GM18868 (cell line): ENCODE results near the gene PERCC1.

Source experiments
- ATAC-seq: cut with Tn5 transposase; IDR thresholded peaks from one replicate; pipeline ENCODE4 v1.9.1; 2021; ENCODE audit warnings: mild to moderate bottlenecking, moderate library complexity; ENCODE audit not compliant: unreplicated experiment

PERCC1 gene

DNA sequence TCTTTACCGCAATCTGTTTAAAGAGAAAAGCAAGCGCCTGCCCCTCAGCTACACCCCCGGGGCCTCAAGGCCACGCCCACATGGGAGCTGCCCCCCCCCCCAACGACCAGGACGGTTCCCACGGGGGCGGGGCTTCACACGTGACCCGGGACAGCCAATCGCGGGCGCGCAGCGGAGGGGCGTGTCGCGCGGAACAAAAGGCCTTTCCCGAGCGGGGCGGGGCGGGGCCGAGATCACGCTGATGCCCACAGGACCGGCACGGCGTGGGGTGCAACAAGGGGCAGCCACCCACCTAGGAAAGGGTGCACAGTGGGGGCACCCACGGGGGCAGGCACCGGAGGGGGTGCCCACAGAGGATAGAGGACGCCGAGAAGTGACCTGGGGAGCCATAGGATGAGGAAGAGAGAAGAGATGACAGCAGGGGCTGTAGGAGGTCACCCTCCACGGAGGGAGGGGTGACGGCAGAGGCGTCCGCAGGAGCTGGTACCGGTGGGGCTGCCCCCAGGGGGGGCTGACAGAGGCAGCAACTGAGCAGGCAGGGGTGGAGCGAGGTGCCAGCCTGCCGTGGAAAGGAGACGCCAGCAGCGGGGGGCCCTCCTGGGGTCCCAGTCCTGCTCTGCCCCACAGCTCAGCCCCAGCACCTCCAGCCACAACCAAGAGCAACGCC lies 22.6 kb upstream of the PERCC1 start:
- peak; percentile 74 for ATAC-seq

DNA sequence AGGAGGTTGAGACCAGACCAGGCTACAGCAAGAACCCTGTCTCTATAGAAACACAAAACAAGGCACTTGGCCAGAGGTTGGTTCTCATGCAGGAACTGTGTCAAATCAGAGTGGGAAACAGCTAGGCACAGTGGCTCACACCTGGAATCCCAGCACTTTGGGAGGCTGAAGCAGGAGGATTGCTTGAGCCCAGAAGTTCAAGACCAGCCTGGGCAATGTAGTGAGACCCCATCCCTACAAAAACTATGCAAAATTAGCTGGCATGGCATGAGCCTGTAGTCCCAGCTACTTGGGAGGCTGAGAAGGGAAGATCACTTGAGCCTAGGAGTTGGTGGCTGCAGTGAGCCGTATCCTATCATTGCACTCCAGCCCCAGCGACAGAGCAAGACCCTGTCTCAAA lies 18.0 kb upstream of the PERCC1 start:
- ATAC-seq, result no peak

DNA sequence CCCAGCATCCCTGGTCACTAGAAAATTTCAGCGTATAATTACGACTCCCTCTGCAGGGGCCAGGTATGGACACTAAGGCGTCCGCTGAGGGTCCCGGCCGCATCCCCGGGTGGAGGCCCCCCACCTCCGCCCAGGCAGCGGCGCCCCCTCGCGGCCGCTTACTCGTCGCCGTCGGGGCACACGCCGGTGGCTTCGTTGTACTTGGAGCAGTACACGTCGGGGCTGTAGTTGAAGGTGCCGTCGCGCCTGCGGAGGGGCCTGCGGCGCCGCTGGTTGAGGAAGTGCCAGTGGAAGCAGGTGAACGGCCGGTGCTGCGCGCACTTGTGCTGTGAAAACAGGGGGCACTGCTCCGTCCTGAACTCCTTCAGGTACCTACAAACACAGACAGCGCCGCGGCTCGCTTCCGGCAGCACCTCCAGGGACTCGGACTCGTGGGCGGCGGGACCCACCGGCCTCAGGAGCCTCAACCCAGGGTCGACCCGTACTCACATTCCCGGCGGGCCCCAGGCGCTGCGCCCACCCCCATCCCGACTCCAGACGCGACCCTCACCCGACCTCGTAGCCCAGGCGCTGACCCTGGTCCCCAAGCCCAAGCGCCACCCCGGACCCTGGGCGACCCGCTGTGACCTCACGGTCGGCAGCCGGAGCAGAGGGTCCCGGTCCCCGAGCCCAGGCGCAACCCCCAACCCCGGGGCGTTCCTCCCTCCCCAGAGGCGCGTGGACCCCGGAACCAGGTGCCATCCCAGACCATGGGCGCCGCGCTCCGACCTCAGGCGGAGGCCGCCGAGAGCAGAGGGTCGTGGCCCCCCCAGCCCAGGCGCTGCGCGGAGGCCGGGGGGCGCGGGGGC lies 17.0 kb upstream of the PERCC1 start:
- no peak for ATAC-seq

DNA sequence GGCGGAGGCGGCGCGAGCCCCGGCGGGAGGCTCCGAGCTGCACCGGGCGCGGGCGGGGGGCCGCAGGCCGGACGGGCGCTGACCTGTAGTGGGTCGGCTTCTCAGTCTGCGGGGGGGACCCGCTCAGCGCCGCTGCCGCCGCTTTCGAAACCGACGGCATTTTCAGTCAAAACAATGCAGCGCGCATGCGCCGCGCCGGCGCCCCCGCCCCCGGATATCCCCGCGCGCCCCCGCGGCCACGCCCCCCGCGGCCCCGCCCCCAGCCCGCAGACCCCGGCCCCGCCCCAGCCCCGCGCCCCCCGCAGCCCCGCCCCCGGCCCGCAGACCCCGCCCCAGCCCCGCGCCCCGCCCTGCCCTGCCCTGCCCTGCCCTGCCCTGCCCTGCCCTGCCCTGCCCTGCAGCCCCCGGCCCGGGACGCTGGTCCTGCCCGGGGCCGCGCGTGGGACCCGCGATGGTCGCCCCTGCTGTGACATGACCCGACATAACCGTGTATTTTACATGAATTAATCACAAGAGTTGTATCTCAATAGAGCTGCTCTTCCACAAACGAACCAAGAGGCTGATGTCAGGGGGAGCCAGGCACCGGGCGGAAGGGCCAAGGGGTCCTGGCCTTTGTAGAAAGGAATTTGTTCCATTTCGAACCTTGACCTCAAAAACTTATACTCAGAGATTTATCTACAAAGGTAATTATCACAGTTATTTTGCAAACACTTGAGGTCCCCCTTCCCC lies 16.2 kb upstream of the PERCC1 start, which contains the start of gene UNKL:
TSS of gene UNKL (minus strand) at position 173 of the 729 bp plus-strand sequence. CDS start at position 160, 13 bp downstream.
- ATAC-seq, result no peak

DNA sequence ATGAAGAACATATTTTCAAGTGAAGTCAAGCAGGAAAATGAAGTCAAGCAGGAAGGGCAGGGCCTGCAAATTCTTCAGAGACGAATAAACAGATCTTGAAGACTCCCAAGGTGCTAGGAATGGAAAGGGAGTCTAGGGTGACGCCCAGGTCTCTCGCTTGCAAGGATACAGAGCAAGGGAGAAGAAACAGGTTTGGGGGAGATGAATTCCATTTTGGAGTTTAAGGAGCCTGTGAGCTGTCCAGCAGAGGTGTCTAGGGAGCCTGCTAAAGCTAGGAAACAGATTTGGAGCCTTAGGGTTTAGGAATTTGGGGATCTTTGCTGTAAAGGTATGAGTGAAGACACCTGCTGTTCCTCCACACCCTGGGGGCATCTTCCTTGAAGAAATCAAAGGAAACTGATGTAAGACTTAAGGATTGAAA lies 14.3 kb upstream of the PERCC1 start:
- ATAC-seq, result no peak

DNA sequence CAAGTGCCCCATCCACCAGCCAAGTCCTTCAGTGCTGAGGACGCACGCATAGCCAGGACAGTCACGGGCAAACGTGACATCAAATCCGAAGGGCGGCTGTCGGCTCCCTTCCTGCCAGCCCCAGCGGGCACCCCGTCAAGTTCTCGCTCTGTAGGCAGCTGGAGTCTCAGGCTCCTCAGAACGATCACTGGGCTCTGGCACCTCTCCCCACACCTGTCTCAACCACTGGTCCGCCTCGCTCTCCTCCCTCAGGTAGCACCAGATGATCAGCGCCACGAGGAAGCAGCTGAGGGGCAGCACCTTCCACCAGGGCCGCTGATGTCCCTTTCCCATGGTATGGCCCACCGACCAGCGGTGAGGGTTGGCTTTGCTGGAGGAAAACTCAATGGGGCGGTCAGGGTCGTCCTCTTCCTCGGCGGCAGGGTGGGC lies 10.8 kb upstream of the PERCC1 start:
- no peak for ATAC-seq

DNA sequence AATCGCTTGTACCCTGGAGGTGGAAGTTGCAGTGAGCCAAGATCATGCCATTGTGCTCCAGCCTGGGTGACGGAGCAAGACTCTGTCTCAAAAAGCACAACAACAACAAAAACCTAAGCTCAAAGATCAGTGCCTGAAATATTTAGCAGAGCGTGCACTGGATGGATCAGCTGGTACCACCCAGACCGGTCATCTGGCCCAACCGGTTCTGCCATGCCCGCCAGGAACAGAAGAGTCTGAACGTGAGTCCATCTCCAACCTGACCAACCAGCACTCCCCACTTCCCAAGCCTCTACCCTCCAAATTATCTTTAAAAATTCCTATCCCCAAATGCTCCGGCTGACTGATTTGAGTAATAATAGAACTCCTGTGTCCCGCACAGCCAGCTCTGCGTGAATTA lies 8.8 kb upstream of the PERCC1 start:
- no peak for ATAC-seq

DNA sequence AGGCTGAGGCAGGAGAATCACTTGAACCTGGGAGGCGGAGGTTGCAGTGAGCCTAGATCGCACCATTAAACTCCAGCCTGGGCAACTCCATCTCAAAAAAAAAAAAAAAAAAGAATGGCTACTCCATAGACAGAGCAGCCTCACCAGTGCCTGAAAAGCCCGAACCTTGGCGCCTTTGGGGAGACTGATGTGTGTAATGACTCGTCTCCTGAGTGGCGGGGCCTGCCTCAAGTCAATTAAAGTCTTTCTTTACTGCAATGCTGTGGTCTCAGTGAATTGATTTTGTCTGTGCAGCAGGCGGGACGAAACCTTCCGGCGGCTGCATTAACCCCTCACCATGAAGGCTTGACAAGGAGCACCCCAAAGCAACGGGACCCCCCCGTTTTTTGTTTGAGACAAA lies 6.8 kb upstream of the PERCC1 start:
- ATAC-seq, result no peak

DNA sequence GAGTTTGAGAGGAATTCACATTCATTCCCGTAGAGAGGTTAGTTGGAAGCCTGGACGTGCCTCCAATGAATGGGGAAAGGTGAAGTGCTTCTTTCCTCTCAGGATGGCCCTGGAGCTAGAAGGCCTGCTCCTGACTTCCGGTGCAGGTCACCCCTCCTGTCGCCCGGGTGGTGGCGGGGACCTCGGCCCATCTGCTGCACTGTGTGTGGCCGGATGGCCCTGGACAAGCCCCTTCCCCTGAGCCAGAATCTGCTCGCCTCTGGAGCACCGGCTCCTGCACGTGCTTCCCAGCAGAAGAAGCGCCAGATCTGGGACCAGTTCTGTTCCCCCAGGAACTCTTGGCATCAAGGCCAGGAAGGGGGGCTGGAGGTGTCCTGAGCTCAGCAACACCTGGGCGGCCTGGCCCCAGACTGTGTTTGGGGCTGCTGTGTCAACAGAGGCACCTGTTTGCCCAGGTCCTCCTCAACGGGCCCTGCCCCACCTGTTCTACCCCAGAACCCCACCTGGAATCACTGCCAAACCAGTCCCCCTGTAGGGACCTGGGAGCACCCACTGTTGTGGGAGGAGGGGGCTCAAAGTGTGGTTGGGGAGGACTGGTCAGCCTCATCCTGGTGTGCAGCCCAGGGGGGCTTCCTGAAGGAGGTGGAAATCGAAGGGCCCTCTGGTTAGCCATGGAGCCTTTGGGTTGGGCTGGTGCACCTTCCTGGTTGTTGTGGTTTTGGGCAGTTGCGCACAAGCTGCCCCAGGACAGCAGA lies 5.1 kb upstream of the PERCC1 start:
- no peak for ATAC-seq

DNA sequence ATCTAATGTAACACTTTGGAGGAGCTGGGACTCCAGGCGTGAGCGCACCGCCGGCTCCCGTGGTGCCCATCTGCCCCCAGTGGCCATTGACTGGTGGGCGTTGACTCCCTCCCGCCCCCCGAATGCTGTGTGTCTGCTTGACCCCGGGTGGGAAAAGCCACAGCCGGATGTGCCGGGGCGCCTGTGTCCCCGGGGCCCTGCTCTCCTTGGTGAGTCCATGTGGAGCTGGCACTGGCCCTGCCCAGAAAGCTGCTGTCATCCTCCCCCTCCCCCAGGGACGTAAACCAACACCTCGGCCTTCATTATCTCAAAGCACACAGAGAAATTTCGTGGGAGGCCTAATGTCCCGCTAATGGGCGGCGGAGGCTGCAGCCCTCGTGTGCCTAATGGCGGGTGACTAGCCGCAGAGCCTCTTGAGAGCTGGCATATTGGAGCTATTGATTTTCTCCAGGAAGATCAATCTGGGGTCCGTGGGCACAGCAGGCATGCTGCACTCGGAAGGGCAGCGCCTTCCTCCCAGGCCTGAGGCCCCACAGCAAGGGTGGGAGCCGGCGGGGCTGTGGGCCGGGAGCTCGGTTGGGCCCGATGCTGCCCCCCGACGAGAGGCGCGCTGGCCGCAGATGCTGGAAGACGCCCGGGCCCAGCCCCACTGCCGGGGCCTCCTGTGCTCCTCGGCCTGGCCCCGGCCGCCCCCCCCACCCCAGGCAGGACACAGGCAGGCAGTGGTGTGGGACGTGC lies 4.0 kb upstream of the PERCC1 start:
- ATAC-seq, result no peak

DNA sequence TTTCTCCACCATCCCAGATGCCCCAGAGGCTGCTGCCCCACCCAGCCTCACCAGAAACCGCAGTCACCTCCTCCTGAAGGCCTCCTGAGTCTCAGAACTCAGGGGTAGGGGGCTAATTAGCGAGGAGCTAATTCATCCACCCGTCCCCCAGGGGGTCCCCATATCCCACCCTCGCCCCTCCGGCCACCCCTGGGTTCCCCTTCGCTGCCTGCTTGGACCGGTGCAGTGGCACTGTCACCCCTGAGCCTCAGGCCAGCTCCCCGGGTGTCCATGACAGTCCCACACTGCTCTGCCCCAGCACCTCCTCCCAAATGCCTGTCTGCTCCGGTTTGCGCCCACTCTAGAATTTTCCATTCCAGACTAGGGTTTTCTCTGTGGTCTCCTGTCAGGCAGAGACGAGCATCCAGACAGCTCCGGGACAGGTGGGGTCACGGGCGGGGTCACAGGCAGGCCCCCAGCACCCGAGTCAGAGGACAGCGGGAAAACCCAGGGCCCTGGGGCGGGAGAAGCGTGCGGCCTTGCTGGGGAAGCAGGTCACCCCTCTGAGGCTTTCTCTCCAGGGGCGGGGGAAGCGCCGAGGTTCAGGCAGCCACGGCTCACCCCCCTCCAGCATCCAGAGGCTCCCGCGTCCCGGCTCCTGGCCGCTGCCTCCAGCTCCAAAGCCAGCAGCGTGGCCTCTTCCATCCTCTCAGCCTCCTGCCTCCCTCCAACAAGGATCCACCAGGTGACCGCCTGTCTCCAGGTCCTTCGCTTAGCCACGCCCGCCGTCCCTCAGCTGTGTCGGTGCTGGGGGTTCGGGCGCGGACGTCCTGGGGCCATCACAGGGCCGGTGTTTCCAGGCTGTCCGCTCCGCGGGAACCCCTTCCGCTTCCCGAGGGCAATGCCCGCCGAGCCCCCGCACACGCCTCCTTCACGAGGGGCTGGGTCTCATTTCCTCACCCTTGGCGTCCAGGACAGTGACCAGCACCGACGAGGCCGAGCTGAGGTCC lies 3.1 kb upstream of the PERCC1 start:
- no peak for ATAC-seq

DNA sequence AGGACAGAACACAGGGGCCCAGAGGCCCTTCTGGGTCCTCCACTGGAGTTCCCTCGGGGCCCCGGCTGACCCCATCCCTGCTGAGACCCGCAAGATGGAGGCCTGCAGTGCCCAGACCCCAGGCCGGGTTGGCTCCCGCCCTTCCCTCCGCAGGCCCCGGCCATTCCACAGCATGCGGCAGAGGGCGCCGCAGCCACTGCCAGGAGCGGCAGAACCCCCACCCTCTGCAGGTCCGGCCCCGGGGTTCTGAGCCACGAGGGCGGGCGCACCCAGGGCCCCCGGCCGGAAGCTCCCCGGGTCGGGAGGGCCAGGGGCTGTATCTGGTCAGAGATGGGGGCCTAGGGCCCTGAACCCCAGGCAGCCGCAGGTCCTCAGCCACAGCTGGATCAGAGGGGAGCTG lies 2.4 kb upstream of the PERCC1 start:
- no peak for ATAC-seq

DNA sequence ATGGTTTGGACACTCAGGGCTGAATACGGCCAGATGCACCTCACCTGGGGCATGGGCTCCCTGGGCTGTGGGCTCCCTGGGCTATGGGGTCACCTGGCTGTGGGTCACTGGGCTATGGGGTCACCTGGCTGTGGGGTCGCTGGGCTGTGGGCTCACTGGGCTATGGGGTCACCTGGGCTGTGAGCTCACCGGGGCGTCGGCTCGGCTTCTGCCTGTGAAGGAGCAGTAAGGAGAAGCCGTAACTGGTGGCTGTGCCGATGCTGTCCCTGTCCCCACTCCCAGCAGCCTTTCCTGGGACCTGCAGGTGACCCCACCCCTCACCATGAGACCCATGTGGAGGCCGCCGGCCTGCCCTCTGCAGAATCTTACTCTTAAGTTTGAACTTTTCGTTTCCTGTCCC lies 1.9 kb upstream of the PERCC1 start:
- no peak for ATAC-seq

DNA sequence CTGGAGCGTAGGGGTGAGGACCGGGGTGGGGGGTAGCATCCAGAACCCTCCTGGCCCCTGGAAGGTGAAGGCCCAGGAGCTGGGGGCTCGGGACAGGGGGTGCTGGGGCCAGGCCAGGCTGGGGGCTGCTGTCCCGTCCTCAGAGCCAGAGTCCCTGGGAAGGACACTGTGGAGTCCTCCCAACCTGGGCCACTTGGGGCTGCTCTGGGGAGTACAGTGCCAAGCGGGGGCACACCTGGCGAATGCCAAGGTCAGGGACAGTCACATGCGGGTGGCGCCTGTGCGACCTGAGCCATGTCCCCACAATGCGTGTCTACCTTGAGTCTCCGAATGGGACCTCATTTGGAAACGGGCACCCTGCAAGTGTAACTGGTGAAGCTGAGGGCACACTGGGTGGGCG lies 1.2 kb upstream of the PERCC1 start:
- no peak for ATAC-seq

DNA sequence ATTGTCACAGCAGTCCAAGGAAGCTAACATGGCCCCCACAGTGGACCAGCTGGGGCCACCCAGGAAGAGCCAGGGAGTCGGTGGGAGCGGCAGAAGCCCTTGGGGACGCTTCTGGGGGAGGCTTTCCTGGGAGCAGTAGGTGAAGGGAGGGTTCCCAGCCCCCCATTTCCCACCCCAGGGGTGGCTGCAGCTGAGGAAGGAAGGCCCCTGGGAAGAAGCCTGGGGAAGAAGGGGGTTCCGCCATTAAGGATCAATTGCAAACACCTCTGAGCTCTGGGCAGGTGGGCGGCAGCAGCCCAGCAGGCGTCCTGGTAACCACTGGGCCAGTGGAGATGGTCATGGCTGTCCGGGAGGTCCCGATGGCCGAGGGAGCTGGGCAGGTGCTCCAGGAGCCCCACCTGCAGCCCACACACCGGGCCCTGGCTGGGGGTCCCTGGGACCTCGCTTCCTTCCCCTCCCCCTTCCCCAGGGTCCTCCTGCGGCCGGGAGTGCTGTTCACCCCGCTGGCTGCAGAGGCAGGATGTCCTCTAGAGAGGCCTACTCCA lies 592 bp upstream of the PERCC1 start:
- no peak for ATAC-seq

DNA sequence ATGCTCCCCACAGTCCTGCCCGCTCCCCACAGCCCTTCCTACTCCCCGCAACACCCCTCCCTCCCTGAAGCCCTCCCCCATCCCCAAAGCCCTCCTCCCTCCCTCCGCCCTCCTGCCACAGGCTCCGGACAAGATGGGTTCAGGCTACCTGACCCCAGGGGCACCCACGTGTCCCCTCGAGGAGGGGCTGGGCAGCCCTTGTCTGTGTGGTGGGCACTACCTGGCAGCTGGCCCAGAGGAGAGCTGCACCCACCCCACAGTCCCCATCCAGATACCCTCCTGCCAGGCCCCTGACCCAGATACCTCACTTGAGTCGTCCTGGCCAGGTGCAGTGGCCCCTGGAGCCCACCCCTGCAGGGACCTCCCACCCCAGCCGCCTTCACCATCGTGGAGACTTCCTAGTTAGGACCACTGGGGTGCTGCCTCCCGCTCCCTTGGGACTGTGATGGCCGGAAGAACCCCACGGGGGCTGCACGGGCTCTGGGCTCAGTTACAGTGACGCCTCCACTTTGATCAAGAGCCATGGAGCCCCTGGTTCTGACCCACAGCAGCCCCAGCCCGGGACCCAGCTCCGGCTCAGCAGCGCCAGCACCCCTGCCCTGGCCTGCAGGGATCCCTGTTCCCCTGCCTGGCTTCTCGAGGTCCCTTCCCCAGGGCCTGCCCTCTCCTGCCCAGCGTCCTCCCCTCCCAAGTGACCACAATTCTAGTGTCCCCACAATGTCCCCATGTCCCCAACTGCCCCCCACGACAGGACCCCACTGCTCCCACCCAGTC lies 806 bp downstream of the PERCC1 start:
- no peak for ATAC-seq

DNA sequence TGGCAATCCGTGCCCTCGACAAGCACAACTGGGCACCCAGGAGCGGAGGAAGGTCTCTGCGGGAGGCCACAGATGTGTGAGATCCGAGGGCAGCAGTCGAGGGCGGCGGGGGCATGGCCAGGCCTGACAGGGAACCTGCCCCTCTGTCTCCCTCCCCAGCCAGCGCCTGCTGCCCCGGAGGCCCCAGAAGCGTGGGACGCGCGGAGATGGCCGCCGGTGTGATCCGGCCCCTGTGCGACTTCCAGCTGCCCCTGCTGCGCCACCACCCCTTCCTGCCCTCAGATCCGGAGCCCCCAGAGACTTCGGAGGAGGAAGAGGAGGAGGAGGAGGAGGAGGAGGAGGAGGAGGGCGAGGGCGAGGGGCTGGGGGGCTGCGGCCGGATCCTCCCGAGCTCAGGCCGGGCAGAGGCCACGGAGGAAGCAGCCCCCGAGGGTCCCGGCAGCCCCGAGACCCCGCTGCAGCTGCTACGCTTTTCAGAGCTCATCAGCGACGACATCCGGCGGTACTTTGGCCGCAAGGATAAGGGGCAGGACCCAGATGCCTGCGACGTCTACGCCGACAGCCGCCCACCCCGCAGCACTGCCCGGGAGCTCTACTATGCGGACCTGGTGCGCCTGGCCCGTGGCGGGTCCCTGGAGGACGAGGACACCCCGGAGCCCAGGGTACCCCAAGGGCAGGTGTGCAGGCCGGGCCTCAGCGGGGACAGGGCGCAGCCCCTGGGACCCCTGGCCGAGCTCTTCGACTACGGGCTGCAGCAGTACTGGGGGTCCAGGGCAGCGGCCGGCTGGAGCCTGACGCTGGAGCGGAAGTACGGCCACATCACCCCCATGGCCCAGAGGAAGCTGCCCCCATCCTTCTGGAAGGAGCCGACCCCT lies 1.7 kb downstream of the PERCC1 start:
- no peak for ATAC-seq
